Measurements from ENCODE around the gene PLEKHB2.

DNA sequence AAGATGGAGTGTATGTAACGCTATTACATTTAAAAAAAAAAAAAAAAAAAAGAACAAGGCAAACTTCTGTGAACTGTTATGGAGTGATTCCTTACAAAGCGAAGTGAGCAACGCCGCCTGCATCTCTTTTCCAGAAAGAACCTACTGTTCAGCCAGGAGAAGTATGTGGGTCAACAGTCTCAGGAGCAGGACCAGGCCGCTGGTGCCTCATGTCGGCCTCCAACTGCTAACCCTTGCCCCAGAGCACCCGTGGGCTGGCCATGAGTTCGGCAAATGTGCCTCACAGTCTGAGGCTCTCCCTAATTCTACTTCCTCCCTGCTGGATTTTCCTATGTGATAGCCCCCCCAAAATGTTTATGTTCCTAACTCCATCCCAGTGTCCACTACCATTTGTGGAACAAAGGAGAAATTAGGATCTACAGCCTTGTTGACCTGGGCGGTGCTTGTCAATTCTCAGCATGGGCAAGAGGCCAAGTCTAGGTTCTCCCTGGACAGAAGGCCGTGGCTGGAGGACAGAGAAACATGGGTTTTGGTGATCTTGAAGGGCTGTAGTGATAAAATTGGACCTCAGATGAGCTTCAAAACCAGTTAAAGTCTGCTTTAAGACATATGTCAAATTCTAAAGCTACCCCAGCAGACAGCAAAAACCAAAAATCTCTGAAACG, 27.8 kb upstream of the PLEKHB2 start:
- TF ChIP-seq FOXK1 (CRISPR knock-in tag; IDR thresholded peaks at IDR 0.05), result no peak
- TF ChIP-seq, protein P1, sequence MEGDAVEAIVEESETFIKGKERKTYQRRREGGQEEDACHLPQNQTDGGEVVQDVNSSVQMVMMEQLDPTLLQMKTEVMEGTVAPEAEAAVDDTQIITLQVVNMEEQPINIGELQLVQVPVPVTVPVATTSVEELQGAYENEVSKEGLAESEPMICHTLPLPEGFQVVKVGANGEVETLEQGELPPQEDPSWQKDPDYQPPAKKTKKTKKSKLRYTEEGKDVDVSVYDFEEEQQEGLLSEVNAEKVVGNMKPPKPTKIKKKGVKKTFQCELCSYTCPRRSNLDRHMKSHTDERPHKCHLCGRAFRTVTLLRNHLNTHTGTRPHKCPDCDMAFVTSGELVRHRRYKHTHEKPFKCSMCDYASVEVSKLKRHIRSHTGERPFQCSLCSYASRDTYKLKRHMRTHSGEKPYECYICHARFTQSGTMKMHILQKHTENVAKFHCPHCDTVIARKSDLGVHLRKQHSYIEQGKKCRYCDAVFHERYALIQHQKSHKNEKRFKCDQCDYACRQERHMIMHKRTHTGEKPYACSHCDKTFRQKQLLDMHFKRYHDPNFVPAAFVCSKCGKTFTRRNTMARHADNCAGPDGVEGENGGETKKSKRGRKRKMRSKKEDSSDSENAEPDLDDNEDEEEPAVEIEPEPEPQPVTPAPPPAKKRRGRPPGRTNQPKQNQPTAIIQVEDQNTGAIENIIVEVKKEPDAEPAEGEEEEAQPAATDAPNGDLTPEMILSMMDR (IDR thresholded peaks at IDR 0.05), result no peak
- TF ChIP-seq TCF7 (CRISPR knock-in tag; IDR thresholded peaks at IDR 0.05; ENCODE audit: low read depth), result no peak
- no peak for TF ChIP-seq FOXP4 (CRISPR knock-in tag; IDR thresholded peaks at IDR 0.05)
- TF ChIP-seq, protein P2, sequence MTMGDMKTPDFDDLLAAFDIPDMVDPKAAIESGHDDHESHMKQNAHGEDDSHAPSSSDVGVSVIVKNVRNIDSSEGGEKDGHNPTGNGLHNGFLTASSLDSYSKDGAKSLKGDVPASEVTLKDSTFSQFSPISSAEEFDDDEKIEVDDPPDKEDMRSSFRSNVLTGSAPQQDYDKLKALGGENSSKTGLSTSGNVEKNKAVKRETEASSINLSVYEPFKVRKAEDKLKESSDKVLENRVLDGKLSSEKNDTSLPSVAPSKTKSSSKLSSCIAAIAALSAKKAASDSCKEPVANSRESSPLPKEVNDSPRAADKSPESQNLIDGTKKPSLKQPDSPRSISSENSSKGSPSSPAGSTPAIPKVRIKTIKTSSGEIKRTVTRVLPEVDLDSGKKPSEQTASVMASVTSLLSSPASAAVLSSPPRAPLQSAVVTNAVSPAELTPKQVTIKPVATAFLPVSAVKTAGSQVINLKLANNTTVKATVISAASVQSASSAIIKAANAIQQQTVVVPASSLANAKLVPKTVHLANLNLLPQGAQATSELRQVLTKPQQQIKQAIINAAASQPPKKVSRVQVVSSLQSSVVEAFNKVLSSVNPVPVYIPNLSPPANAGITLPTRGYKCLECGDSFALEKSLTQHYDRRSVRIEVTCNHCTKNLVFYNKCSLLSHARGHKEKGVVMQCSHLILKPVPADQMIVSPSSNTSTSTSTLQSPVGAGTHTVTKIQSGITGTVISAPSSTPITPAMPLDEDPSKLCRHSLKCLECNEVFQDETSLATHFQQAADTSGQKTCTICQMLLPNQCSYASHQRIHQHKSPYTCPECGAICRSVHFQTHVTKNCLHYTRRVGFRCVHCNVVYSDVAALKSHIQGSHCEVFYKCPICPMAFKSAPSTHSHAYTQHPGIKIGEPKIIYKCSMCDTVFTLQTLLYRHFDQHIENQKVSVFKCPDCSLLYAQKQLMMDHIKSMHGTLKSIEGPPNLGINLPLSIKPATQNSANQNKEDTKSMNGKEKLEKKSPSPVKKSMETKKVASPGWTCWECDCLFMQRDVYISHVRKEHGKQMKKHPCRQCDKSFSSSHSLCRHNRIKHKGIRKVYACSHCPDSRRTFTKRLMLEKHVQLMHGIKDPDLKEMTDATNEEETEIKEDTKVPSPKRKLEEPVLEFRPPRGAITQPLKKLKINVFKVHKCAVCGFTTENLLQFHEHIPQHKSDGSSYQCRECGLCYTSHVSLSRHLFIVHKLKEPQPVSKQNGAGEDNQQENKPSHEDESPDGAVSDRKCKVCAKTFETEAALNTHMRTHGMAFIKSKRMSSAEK (CRISPR knock-in tag; IDR thresholded peaks at IDR 0.05; ENCODE audit: borderline replicate concordance), result no peak
- TF ChIP-seq, protein P3, sequence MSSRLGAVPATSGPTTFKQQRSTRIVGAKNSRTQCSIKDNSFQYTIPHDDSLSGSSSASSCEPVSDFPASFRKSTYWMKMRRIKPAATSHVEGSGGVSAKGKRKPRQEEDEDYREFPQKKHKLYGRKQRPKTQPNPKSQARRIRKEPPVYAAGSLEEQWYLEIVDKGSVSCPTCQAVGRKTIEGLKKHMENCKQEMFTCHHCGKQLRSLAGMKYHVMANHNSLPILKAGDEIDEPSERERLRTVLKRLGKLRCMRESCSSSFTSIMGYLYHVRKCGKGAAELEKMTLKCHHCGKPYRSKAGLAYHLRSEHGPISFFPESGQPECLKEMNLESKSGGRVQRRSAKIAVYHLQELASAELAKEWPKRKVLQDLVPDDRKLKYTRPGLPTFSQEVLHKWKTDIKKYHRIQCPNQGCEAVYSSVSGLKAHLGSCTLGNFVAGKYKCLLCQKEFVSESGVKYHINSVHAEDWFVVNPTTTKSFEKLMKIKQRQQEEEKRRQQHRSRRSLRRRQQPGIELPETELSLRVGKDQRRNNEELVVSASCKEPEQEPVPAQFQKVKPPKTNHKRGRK (CRISPR knock-in tag; IDR thresholded peaks at IDR 0.05; ENCODE audit: borderline replicate concordance), result no peak
- TF ChIP-seq, protein P4, sequence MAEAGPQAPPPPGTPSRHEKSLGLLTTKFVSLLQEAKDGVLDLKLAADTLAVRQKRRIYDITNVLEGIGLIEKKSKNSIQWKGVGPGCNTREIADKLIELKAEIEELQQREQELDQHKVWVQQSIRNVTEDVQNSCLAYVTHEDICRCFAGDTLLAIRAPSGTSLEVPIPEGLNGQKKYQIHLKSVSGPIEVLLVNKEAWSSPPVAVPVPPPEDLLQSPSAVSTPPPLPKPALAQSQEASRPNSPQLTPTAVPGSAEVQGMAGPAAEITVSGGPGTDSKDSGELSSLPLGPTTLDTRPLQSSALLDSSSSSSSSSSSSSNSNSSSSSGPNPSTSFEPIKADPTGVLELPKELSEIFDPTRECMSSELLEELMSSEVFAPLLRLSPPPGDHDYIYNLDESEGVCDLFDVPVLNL (CRISPR knock-in tag; IDR thresholded peaks at IDR 0.05; ENCODE audit: borderline replicate concordance, low read depth), result no peak
- TF ChIP-seq E2F1 (CRISPR knock-in tag; IDR thresholded peaks at IDR 0.05), result no peak
- no peak for TF ChIP-seq IRF2 (CRISPR knock-in tag; IDR thresholded peaks at IDR 0.05; ENCODE audit: borderline replicate concordance, low read depth)
- no peak for TF ChIP-seq ZNF232 (CRISPR knock-in tag; IDR thresholded peaks at IDR 0.05)
